HepG2 (cell line): ENCODE data around the gene ELFN1. TPM values are rescaled to one million over a fixed set of nuclear protein-coding genes. Genes with fewer than 3 reads are reported as not detected.
A peak's percentile ranks its signal among the peaks of the same experiment; 100 is the strongest.

ENCODE experiments used
- CENPX ChIP-seq: sonication (generic); formaldehyde crosslinking; IDR thresholded peaks from 2 replicates; pipeline ENCODE4 v1.9.0; 2021; ENCODE audit warnings: mild to moderate bottlenecking, missing genetic modification reagents, moderate library complexity
- FOSL1 ChIP-seq: sonication (generic); formaldehyde crosslinking; IDR thresholded peaks from 2 replicates; pipeline ENCODE4 v1.9.0; 2021; ENCODE audit warnings: missing genetic modification reagents, borderline replicate concordance
- FOXJ3 ChIP-seq: sonication (generic); formaldehyde crosslinking; IDR thresholded peaks from 2 replicates; pipeline ENCODE4 v1.4.0; 2020; ENCODE audit warnings: missing genetic modification reagents, mild to moderate bottlenecking, borderline replicate concordance
- HNF1B ChIP-seq: sonication (generic); formaldehyde crosslinking; IDR thresholded peaks from 2 replicates; pipeline ENCODE4 v1.5.1; 2020; ENCODE audit warnings: mild to moderate bottlenecking, moderate library complexity, missing genetic modification reagents
- ISX ChIP-seq: sonication (generic); formaldehyde crosslinking; conservative IDR thresholded peaks from 2 replicates; pipeline ENCODE4 v1.5.0; 2020; ENCODE audit warnings: missing genetic modification reagents
- LCORL ChIP-seq, 2 experiments: fragments of 450-650 bp in 1 of 2; sonication (generic) in 1 of 2; formaldehyde crosslinking in 1 of 2; IDR thresholded peaks; 2 replicates each; pipeline versions ENCODE4 v1.5.0 to v1.6.1; 2017 to 2020; ENCODE audit warnings: antibody characterized with exemption in 1 of 2, missing genetic modification reagents in 1 of 2
- MTA3 ChIP-seq: sonication (generic); formaldehyde crosslinking; IDR thresholded peaks from 2 replicates; pipeline ENCODE4 v1.4.0; 2020; ENCODE audit warnings: missing genetic modification reagents
- MYNN ChIP-seq: sonication (generic); formaldehyde crosslinking; IDR thresholded peaks from 2 replicates; pipeline ENCODE4 v1.4.0; 2020; ENCODE audit warnings: mild to moderate bottlenecking, low read depth, missing genetic modification reagents
- PBX3 ChIP-seq: sonication (generic); formaldehyde crosslinking; IDR thresholded peaks from 2 replicates; pipeline ENCODE4 v1.8.1; 2023; ENCODE audit warnings: missing genetic modification reagents, inconsistent platforms, borderline replicate concordance
- PLRG1 ChIP-seq: fragments of 450-650 bp; conservative IDR thresholded peaks from 2 replicates; pipeline ENCODE4 v1.6.1; 2016
- SALL1 ChIP-seq: sonication (generic); formaldehyde crosslinking; IDR thresholded peaks from 2 replicates; pipeline ENCODE4 v1.8.0; 2022; ENCODE audit warnings: mild to moderate bottlenecking, missing genetic modification reagents
- ZBTB21 ChIP-seq: sonication (generic); formaldehyde crosslinking; IDR thresholded peaks from 2 replicates; pipeline ENCODE4 v1.4.0; 2020; ENCODE audit warnings: missing genetic modification reagents
- ZBTB4 ChIP-seq: sonication (generic); formaldehyde crosslinking; IDR thresholded peaks from 2 replicates; pipeline ENCODE4 v1.4.0; 2020; ENCODE audit warnings: missing genetic modification reagents, mild to moderate bottlenecking, borderline replicate concordance
- ZNF101 ChIP-seq: sonication (generic); formaldehyde crosslinking; IDR thresholded peaks from 2 replicates; pipeline ENCODE4 v1.4.0; 2020; ENCODE audit warnings: mild to moderate bottlenecking, low read depth, missing genetic modification reagents, borderline replicate concordance
- ZNF138 ChIP-seq: sonication (generic); formaldehyde crosslinking; IDR thresholded peaks from 2 replicates; pipeline ENCODE4 v1.5.0; 2020; ENCODE audit warnings: mild to moderate bottlenecking, low read depth, missing genetic modification reagents
- ZNF329 ChIP-seq: sonication (generic); formaldehyde crosslinking; IDR thresholded peaks from 2 replicates; pipeline ENCODE4 v1.9.0; 2021; ENCODE audit warnings: low read depth, mild to moderate bottlenecking, missing genetic modification reagents
- ZNF44 ChIP-seq: sonication (generic); formaldehyde crosslinking; IDR thresholded peaks from 2 replicates; pipeline ENCODE4 v1.5.1; 2020; ENCODE audit warnings: mild to moderate bottlenecking, missing genetic modification reagents
- ZNF496 ChIP-seq: sonication (generic); formaldehyde crosslinking; IDR thresholded peaks from 2 replicates; pipeline ENCODE4 v1.8.1; 2023; ENCODE audit warnings: mild to moderate bottlenecking, moderate library complexity, missing genetic modification reagents; ENCODE audit not compliant: insufficient replicate concordance
- ZNF563 ChIP-seq: sonication (generic); formaldehyde crosslinking; IDR thresholded peaks from 2 replicates; pipeline ENCODE4 v1.8.0; 2022; ENCODE audit warnings: mild to moderate bottlenecking, moderate library complexity, missing genetic modification reagents
- polyA plus RNA-seq, 8 experiments: library from polyadenylated mRNA; depleted of rRNA in 3 of 8; stranded (reverse) in 7 of 8; unstranded in 1 of 8; fragments of >200 nt; fragmentation: Illumina TruSeq in 4 of 8; extraction: Trizol in 4 of 8; gene quantifications; 2 replicates each; pipeline versions ENCODE4 v1.2.1 to v1.2.3, GENCODE V29; 2011 to 2016; ENCODE audit warnings: low read depth in 4 of 8, missing spikeins in 1 of 8, mixed read lengths in 1 of 8; ENCODE audit not compliant: insufficient read depth in 1 of 8
- total RNA-seq, 5 experiments: library from RNA; depleted of rRNA; stranded (reverse); fragments of >200 nt; fragmentation: Illumina TruSeq; extraction: Trizol; gene quantifications; 2 replicates each; pipeline ENCODE4 v1.2.3, GENCODE V29; 2016; ENCODE audit warnings: low read depth in 1 of 5
- TF ChIP-seq, protein P1 (sequence below): IDR thresholded peaks from 2 replicates; pipeline ENCODE4 v1.6.1; 2016; ENCODE audit warnings: low read depth, control low read depth

ELFN1 gene
- total and polyA plus RNA-seq, 2 of the 13 experiments (the other 11 are each of a cell fraction or from before 2014, with no cell fraction given): 0.13 to 0.18 TPM

DNA sequence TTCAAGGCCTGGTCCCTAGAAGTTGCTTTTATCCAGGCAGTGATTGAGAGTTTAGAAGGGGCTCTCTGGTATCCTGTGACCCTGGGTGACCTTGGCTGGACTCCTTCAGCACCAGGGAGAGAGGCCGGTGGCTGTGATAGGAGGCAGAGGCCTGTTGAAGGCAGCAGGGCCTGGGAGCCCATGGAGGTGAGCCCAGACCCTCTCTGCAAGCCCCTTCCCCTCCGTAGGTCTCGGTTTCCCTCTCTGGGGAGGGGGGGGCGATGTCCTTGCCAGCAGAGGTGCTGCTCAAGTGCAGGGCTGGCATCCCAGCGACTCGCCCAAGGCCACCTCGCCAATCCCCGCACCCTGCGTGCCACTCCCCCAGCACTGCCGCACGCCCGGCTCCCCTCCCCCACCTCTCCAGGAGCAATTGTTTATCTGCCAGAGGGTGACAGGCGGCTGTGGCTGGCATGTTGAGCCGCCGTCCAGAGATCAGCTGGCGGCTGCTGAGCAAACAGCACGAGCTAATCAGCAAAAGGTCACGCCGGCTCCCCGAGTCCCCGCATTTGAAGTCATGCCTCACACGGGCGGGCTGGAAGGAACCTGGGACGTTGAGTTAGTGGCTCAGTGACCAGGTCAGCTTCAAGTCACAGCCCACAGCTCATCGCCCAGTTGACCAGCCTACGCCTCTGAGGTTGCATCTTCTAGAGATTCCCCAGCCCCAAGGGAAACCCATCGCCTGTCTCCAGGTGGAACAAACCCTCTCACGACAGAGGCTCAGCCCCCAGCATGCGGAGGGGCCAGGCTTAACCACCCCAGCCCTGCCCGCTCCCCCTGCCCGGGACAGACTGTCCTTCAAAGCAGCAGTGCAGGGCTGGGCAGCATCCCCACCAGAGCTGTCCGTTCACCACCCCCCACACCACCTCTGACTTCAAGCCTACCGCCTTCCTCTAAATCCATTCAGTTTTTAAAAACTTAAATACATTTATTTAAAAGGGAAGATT is 43.7 kb downstream of the ELFN1 start (continued):
- TF ChIP-seq HNF1B (CRISPR knock-in tag) (peak; percentile 94), CENPX (no peak), ZNF329 (CRISPR knock-in tag) (peak; percentile 88; the same call in 1 of the 2 replicates), MTA3 (CRISPR knock-in tag) (no peak), PLRG1 (no peak), LCORL (IDR thresholded peaks at IDR 0.05) (no peak), LCORL (CRISPR knock-in tag; IDR thresholded peaks at IDR 0.05) (peak; percentile 95), ISX (CRISPR knock-in tag) (no peak), FOXJ3 (CRISPR knock-in tag) (peak; percentile 98), SALL1 (peak; percentile 99), PBX3 (CRISPR knock-in tag) (peak; percentile 75; the same call in 1 of the 2 replicates), ZNF563 (peak; percentile 96), ZBTB21 (no peak), ZNF496 (CRISPR knock-in tag) (no peak), ZNF138 (CRISPR knock-in tag) (no peak; the same call in 1 of the 2 replicates), MYNN (CRISPR knock-in tag) (no peak), ZNF44 (CRISPR knock-in tag) (no peak), ZBTB4 (peak; percentile 99), ZNF101 (CRISPR knock-in tag) (0 out of 2 replicates have a peak, but pooled peaks have one; percentile 24), FOSL1 (CRISPR knock-in tag) (peak; percentile 60; the same call in 1 of the 2 replicates)
- TF ChIP-seq, protein P1, sequence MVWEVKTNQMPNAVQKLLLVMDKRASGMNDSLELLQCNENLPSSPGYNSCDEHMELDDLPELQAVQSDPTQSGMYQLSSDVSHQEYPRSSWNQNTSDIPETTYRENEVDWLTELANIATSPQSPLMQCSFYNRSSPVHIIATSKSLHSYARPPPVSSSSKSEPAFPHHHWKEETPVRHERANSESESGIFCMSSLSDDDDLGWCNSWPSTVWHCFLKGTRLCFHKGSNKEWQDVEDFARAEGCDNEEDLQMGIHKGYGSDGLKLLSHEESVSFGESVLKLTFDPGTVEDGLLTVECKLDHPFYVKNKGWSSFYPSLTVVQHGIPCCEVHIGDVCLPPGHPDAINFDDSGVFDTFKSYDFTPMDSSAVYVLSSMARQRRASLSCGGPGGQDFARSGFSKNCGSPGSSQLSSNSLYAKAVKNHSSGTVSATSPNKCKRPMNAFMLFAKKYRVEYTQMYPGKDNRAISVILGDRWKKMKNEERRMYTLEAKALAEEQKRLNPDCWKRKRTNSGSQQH (CRISPR knock-in tag): peak; percentile 58; the same call in 1 of the 2 replicates
